HT1080 (cell line): Measurements from ENCODE around the gene TRRAP. TPM values are rescaled to one million over a fixed set of nuclear protein-coding genes. Genes with fewer than 3 reads are reported as not detected.

Experiments
- DNase-seq: peaks from one replicate; pipeline ENCODE4 v3.0.0-alpha.2; 2015; ENCODE audit warnings: low read depth
- total RNA-seq: library from RNA; depleted of rRNA; stranded (reverse); fragments of >200 nt; shearing (Covaris generic); gene quantifications from 2 replicates; pipeline ENCODE4 v1.2.3, GENCODE V29; 2014

The TRRAP gene
- total RNA-seq, 1 experiment from 2014 or later: 14.7 TPM

DNA sequence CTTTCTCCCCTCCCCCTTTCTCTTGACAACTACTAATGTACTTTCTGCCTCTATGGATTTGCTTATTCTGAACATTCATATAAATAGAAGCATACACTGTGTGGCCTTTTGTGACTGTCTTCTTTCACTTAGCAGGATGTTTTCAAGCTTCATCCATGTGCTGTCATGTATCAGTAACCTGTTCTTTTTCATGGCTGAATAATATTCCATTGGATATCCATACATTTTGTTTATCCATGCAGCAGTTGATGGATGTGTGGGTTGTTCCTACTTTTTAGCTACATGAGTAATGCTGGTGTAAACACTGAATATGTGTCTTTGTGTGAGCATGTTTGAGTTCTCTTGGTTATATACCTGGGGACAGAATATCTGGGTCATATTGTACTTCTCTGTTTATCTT lies 107.6 kb downstream of the TRRAP start:
- no peak for DNase-seq

DNA sequence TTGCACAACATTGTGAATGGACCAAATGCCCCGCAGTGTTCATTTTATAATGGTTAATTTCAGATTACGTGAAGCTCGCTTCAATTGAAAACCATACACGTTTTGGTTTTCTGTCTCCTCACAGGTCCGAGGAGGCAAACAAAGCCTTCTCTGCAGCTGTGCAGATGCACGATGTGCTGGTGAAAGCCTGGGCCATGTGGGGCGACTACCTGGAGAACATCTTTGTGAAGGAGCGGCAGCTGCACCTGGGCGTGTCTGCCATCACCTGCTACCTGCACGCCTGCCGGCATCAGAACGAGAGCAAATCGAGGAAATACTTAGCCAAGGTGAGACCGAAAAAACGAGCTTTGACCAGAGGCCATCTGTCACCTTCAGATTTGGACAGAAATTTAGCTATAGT lies 110.3 kb downstream of the TRRAP start:
- DNase-seq: no peak

DNA sequence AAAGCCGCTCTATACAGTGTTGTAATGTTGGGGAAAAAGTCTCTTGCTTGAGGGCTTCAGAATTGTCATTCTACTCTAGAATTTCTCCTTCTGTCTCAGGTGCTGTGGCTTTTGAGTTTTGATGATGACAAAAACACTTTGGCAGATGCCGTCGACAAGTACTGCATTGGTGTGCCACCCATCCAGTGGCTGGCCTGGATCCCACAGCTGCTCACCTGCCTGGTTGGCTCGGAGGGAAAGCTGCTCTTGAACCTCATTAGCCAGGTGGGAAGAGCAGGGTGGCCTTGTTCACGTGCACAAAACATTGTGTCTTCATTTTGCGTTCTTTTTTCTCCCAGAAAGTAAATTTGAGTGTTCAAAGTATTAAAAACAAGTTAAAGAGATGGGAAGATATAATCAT lies 112.0 kb downstream of the TRRAP start:
- no peak for DNase-seq

DNA sequence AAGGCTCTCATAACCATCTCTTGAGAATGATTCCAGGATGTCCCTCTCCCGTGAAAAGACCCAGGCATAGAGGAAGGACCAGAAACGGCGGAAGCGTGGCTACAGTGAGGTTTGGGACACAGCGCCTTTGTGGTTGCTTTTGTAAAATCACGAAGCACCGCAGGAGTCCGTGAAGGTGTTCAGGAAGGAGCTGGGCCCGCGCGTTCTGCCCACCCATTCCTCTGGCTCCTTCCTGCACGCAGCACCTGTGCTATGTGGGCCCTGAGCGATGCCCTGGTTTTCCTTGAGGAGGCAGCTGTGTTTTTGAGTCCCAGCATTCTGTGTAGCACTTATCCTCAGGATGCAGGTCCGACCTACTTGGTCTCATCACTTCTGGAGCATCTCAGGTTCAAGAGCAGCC lies 112.8 kb downstream of the TRRAP start:
- no peak for DNase-seq

DNA sequence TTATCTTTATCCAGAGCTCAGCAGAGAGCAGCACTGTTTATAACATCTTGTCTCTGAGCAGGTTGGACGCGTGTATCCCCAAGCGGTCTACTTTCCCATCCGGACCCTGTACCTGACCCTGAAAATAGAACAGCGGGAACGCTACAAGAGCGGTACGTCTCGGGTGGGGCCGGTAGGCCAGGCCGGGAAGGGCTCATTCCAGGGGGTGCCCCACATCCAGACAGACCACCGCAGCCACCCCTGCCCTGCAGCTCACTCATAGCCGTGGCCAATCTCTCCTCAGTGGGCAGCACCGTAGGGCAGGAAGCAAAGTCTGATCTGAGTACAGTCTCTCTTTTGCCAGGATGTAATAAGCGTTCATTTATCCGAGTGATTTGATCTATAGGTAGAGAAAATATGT lies 113.7 kb downstream of the TRRAP start:
- no peak for DNase-seq

DNA sequence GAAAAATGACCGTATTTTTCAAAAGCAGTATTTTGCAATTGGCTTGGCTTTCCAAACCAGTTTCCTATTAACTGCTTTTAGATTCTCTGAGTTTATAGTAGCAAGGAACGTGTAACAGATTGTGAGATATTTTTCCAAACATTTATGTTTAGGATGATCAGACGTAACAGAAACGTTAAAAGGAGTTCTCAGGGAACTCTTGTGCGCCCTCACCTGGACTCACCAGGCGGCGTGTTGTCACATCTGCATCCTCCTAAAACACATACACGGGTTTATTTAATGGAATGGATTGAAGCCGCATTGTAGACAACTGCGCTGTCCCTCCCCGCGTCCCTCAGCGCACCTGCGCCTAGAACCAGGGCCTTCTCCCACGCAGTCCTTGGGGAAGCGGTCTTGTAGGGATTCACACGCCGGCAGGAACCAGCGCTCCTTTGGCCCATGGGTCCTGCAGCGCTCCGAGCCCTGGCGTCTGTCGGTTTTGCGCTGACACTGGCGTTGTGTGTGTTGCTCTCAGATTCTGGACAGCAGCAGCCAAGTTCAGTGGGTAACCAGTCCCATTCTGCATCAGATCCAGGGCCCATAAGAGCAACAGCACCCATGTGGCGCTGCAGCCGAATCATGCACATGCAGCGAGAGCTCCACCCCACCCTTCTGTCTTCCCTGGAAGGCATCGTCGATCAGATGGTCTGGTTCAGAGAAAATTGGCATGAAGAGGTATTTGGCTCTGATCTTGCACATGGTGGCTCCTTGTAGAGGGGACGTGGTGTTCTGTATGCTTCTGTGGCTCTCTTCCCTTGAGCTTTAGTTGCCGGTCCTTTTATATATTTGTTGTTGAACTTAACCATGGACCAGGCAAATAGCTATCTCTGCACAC lies 114.9 kb downstream of the TRRAP start:
- no peak for DNase-seq

DNA sequence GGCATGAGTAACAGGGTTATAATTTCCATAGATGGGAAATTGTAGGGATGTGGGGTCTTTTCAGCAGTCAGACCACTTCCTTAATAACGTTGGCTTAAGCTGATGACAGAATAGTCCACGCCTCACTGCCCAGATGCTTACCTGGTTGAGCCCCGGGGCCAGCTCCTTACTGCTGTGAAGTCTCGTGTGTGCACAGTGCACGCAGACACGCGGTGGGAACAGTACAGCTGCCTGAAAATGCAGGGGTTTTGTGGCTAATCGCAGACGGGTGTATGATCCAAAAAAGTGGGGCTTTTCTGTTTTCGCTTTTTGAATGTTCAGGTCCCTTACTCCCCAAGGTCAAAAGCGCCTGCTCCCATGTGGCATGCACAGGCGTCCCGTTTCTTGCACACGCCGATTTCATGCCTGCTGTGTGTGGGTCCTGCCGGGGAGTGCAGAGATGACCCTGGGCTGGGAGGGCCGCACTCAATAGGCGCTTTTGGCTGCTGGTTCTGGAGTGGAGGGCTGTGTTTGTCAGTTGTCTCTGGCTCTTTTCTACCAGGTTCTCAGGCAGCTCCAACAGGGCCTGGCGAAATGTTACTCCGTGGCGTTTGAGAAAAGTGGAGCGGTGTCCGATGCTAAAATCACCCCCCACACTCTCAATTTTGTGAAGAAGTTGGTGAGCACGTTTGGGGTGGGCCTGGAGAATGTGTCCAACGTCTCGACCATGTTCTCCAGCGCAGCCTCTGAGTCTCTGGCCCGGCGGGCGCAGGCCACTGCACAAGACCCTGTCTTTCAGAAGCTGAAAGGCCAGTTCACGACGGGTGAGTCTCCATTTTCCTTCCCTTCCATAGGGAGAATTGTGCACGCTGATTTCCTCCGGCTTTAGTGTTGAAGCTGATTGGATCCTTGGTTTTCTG lies 116.0 kb downstream of the TRRAP start:
- DNase-seq: no peak

DNA sequence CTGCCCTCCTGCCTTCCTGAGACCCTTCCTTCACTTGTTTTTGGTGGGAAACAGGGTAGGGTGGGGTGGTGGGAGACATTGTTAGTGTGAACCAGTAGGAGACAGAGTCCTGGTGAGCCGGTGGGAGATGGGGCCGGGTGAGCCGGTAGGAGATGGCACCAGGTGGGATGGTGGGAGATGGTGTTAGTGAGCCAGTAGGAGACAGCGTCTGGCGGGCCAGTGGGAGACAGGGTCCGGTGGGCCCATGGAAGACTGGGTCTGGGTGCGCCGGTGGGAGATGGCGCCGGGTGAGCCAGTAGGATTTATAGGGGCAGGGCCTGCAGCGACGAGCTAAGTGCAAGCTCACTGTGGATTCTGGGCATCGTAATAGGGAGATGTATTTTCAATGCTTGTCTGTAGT lies 116.8 kb downstream of the TRRAP start:
- DNase-seq: no peak

DNA sequence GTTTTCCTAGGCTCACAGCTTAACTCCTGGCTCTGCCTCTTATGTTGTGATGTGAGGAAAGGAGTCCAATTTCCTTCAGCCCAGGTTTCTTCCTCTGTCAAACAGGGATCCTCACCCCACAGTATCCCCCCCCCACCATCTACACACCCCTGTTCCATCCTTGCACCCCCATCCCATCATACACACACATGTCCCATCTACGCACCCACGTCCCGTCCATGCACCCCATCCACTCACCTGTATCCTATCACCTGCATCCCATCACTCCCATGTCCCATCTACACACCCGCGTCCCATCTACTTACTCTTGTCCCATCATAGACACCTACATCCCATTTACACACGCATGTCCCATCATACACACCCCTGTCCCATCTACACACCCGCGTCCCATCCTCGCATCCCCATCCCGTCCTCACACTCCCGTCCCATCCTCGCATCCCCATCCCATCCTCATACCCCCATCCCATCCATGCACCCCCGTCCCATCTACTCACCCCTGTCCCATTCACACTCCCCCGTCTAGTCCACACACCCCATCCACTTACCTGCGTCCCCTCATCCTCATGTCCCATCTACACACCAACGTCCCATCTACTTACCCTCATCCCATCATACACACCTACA lies 117.3 kb downstream of the TRRAP start:
- no peak for DNase-seq

DNA sequence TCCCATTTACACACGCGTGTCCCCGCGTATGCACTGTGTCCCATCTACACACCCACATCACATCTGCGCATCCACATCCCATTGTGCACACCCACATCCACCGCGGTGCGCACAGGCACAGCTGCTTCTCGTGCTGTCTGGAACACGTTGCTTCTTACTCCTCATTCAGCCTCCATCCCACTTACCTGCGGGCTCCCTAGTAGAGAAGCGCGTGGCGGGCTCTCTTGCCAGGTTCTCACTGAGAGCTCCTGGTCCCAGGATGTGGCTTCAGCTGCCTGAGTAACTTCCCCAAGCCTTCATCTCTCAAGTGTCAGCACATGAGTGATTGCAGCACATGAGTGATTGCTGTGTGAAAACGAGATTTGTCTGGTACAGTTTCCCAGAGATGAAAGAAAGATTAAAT lies 117.8 kb downstream of the TRRAP start:
- no peak for DNase-seq

DNA sequence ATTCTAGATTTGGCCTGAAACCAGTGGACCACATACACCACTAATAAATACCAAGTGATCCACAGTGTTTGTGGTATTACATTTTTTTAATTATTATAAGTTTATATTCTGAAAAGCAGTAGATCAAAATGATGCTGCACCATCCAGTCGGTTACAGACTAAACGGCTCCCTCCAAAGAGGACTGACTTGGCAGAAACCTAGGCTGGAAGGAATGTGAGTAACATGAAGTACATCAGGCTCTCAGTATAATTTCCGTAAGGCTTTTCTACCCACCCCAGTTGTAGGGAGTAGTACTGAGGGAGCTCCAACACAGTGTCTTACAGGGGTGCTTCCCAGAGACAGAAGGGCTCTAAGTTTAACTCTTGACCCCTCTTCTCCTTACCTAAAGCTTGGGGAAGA lies 119.5 kb downstream of the TRRAP start:
- no peak for DNase-seq

DNA sequence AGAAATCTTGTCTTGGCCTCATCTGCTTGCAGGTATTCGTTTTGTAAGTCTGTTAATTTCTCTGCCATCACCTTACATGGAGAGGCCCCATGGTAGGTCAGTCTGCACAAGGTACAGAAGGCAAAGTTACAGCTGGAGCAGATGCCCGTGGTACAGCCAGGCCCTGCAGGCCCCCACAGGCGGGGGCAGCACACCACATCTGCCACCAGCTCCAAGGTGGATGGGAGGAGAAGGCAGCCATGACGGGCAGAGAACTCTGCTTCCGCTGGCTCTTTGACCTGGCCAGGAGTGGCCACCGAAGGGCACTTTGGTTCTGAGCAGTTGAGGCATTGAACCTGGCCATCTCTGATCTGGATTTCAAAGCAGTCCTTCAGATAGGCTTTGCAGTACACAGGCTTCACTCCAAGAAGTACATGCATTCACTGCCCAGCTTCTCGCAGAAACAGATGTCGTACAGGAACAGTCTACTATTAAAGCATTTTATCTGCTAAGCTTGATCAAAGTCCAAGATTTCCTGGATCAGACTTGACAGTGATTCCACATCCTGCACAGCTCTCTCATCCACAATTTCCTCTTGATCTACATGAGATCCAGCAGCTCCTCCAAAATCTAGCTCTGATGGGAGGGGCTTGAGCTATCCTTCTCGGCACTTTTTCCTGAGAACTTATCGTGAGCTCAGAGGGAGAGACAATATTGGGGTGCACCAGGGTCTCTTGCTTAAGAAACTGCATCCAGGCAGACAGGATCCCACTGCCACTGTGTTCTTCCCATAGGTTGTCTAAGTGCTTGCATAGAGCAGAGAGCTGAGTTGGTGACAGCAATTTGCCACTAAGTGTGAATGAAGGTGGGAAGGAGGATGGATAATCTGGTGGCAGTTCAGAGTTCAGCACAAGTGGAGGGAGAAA lies 120.7 kb downstream of the TRRAP start:
- DNase-seq: no peak

DNA sequence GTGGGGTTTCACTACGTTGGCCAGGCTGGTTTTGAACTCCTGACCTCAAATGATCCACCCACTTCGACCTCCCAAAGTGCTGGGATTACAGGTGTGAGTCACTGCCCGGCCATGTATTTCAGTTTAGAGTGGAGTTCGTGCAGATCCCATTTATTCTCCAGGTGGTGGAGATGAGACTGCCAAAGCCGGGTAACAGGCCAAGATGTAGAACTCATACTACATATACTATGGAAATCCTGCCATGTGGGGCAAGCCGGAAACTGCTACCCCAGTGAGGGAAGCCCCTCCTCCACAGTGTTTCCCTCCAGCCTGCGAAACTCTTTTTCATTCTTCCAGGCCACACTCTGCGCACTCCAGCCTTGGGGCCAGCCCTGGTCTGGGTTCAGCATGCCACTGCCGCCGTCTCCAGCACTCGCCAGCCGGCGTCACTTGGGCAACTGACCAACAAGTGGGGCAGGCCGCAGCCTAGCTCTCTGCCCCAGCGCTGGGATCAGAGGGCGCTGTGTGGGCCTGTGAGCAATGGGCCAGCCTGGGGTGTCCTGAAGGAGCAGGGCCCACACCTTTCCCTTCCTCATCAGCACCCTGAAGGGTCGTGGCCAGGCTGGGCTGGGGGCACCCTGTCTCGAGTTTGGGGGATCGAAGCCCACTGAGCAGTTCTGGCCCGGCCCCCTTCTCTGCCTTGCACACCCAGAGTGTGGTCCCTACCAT lies 122.0 kb downstream of the TRRAP start:
- DNase-seq: no peak

DNA sequence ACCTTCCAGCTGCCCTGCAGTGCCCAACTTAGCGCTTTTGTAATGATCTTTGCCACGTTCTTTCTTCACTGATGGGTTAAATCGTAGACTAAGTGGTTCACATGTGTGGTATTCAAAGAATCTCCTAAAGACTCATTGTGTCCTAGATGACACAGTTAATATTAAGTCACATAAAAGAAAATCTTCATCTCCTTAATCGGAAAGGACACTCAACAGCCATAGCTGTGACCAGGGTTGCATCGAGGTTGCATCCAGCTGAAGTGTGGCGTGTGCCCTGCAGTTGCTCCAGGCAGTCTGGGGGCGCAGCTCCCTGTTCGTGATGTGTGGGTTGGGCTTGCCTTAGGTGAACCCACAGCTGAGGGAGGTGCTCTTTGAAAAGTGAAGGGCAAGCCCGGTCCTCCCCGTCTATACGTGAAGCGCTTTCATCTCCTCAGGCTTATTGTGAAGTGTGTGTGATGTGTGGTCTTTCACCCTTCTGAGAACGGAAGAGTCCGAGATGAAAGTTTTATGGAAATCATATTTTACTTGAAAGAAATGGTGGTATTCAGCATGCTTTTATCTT lies 122.7 kb downstream of the TRRAP start:
- no peak for DNase-seq

DNA sequence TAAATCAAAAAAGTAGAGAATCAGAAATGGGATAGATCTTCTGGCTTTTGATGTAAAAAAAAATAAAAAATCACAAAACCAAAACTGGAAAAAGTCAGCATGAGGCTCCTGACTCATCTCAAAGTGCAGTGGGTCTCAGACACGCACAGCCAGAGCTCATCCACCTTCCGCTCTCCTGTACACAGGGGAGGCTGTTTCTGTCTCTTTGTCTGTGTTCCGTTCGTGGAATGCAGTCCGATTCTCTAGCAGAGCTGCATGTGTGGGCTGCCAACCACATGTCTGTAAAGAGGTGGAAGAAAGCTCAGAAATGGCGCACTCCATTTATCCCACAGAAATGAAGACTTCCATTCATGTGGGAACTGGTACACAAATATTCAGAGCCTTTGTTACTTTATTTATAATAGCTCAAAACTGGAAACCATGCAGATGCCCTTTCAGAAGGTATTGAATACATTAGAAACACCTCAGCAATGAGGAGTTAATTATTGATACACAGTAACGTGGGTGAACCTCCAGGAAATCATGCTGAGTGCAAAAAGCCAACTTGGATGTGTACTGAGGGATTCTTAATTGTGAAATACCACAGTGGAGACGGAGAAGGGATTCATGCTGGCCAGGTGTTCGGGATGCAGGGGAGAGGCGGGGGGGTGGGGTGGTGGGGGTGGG lies 123.3 kb downstream of the TRRAP start:
- no peak for DNase-seq

DNA sequence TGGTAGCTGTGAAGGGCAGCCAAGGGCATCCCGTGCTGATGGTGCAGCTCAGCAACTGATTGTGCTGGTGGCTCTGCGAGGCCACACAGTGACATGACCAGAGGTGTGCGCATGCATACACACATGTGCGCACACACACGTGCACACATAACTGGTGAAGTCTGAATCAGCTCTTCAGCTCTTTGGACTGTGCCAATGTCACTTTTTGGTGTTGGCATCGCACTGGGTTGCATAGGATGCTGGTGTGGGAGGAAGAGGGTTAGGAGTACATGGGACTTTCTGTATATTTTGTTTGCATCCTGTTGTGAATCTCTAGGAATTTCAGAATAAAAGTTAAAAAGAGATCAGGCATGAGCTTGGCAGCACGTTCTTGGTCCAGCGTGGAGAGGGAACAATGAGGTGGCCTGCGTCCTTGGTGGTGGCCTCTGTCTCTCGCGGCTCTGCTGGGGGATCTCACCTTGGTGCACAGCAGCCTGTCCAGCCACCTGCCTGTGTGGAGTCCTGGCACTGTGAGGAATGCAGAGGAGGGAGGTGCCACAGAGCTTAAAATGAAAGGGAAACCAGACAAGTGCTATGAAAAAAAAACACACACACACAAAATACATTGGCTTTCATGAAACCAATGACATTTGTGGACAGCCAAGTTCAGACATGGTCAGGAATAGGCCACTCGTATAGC lies 124.0 kb downstream of the TRRAP start:
- no peak for DNase-seq

DNA sequence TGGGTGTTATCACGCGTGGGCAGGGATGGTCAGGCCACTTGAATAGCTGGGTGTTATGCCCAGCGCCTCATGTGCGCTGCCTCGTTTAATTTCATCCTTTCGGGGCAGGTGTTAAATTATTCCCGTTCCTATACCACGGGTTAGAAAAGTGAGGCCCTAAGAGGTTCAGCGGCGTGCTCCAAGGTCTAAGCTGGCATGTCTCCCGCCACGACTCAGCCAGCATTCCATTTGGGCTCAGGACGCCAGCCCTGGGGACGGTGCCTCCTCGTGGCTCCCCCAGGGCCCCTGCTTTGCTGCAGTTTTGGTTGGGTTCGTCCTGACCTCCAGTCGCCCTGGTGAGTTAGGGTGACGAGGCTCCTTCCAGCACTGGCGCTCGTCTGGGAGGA lies 124.5 kb downstream of the TRRAP start:
- no peak for DNase-seq

DNA sequence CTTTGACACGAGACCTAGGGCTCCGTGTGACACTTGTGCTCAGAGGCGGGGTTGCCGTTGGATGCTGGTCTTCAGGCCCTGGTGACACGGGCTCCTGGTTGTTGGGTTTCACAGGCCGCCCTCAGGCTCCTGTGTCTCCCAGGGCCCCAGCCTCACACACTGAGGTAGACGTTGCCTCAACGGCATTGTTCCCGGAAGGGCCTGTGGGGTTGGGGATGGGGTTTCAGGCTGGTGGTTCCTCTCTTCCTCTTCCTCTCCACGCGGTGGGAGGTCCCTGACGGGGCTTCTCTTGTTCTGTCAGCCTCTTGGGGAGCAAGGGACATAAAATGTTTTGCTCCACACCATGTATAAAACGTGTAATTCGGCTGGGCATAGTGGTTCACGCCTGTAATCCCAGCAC lies 125.1 kb downstream of the TRRAP start:
- no peak for DNase-seq

DNA sequence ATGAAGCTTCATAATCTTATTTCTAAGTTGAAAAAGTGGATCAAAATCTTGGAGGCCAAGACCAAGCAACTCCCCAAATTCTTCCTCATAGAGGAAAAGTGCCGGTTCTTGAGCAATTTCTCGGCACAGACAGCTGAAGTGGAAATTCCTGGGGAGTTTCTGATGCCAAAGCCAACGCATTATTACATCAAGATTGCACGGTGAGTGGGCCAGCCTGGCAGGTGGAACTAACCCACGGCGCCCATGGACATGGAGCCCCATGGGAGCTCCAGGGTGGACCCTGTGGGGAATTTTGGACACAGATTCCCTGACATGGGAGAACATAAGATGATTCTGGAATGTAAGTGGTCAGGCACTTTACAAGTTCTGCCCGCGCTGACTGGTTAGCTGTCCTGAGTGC lies 125.9 kb downstream of the TRRAP start:
- DNase-seq: no peak
